LNCaP clone FGC (cell line): ENCODE measurements around the gene VRK1.

ENCODE experiments used
- DNase-seq: peaks from one replicate; pipeline ENCODE4 v3.0.0-alpha.2; 2011; ENCODE audit warnings: low read depth
- H3K4me3 ChIP-seq: 2 replicates; pipeline ENCODE4 v1.5.1; 2011; ENCODE audit warnings: mild to moderate bottlenecking, low read depth, low read length, control low read depth
- TF ChIP-seq, protein P1 (sequence below): IDR thresholded peaks from 2 replicates; pipeline ENCODE4 v1.5.1; 2012; ENCODE audit warnings: mild to moderate bottlenecking; ENCODE audit not compliant: control insufficient read depth, insufficient read depth; ENCODE audit errors: extremely low read depth

Gene VRK1

GRCh38 chr14:96858643-96859042, 61.5 kb downstream of the VRK1 start:
- DNase-seq = no peak
- TF ChIP-seq, protein P1, sequence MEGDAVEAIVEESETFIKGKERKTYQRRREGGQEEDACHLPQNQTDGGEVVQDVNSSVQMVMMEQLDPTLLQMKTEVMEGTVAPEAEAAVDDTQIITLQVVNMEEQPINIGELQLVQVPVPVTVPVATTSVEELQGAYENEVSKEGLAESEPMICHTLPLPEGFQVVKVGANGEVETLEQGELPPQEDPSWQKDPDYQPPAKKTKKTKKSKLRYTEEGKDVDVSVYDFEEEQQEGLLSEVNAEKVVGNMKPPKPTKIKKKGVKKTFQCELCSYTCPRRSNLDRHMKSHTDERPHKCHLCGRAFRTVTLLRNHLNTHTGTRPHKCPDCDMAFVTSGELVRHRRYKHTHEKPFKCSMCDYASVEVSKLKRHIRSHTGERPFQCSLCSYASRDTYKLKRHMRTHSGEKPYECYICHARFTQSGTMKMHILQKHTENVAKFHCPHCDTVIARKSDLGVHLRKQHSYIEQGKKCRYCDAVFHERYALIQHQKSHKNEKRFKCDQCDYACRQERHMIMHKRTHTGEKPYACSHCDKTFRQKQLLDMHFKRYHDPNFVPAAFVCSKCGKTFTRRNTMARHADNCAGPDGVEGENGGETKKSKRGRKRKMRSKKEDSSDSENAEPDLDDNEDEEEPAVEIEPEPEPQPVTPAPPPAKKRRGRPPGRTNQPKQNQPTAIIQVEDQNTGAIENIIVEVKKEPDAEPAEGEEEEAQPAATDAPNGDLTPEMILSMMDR = no peak
- H3K4me3 ChIP-seq = no peak overlapping the region

DNA sequence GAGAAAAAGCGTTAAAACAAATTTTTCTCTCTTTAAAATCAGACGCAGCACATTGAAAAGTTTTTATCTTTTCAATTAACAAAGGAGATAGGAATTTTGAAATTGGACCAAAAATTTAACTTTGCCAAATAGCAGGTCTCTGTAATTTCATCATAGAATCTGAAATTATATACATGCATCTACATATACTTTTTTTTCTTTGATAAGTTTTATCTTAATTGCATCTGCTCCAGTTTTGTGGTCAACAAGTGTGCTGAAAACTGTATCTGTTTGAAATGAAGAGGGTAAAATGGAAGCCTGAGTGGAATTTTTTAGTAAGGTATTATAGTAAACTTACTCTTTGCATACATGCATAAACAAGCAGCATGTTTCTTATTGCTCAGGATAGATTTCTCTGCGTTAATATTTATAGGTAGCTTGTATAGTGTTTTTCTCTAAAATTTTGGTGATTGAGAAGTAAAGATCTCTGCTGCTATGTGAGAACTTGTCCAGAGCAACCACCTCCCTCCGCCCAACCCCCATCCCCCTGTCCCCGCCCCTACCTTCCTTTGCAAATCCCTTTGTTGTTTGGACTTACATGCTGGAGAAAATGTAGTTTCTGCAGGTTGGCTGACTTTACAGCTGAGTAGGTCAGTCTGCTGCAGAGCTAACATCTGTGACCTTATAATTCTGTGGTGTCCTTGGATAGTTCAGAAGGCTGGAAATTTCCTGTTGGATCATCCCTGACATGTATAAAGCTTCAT, 64.6 kb downstream of the VRK1 start:
- H3K4me3 ChIP-seq = no peak overlapping the region
- no peak for DNase-seq
- TF ChIP-seq, protein P1 = no peak

DNA sequence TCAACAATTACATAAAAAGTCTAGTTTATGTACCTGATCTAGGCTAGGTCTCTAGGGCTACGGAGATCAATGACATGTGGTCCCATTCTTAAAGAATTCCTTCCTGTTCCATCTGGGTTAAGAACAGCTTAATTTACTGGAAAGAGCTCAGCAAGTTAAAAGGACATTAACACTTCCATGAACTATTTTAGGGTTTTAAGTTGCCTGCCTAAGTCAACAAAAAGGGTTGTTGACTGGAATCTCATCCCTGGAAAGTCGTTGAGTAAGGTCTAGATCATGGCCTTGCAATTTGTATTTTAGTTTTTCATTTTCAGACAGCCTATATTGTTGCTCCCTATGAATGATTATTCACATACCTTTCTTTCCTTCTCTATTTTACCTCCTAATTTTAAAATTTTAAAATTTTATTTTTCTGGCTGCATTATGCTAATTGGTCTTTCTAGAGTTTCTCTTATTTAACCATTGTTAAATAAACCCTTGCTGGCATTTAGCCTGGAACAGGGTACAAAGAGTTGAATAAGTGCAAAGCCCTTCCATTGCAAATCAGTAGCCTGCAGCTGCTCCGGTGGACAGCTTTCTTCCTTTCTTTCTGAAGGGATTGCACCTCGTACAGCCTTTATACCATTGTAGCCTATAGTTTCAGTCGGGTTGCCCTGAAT, 66.3 kb downstream of the VRK1 start:
- no peak for DNase-seq
- TF ChIP-seq, protein P1 = no peak

DNA sequence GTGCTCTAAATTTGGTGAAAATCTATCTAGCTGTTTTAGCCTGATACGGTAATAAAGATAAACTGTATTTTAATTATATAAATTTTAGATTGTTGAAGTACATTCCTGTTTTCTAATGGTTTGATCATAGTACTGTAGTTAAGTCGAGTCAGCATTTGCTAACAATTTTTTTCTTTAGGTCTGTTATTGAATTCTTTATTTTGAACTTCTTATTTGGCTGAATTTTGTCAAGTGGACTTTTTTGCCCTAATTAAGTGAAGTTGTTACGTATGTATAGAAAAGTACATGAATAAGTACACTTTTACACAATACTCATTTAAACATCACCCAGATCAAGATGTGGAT, 66.8 kb downstream of the VRK1 start:
- TF ChIP-seq, protein P1 = no peak

More for the DNA sequence above, 66.3 kb downstream of the VRK1 start:
- H3K4me3 ChIP-seq = no peak overlapping the region

DNA sequence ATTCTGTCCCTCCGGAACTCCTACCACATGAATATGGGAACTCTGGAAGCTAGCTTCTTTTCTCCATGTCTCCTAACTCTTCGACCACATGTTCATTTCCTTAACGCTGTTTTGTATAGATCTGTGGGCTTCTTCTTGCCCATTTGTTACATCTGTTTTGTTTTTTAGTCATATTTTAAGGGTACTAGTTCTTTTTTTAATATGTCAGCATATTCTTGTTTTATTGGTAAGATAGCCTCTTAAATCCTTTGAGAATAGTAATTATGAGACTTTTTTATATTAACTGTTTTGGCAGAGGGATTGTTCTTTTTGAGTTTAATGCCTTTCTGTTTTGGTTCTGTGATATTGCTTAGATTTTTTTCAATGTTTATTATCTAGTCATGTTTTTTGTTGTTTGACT, 70.5 kb downstream of the VRK1 start:
- H3K4me3 ChIP-seq = no peak overlapping the region
- TF ChIP-seq, protein P1 = no peak
- no peak for DNase-seq

More for the DNA sequence above, 66.8 kb downstream of the VRK1 start:
- no peak for DNase-seq
- no peak overlapping the region for H3K4me3 ChIP-seq

- no peak for DNase-seq
- H3K4me3 ChIP-seq = no peak overlapping the region
Observed at GRCh38 chr14:96874127-96874526, 76.9 kb downstream of the VRK1 start.

More at GRCh38 chr14:96874127-96874526, 76.9 kb downstream of the VRK1 start:
- TF ChIP-seq, protein P1 = no peak
